K562 (cell line): ENCODE measurements around the gene DCUN1D4. TPM values are rescaled to one million over a fixed set of nuclear protein-coding genes. Genes with fewer than 3 reads are reported as not detected.

Experiments used
- ARID1B ChIP-seq: fragments of 450-650 bp; IDR thresholded peaks from 2 replicates; pipeline ENCODE4 v1.6.1; 2016; ENCODE audit warnings: antibody characterized with exemption, mild to moderate bottlenecking, inconsistent platforms
- CBFA2T2 ChIP-seq: fragments of 450-650 bp; conservative IDR thresholded peaks from 2 replicates; pipeline ENCODE4 v1.6.1; 2017; ENCODE audit warnings: mild to moderate bottlenecking
- CHD1 ChIP-seq: fragments of 200-600 bp; sonication (generic); IDR thresholded peaks from one replicate; pipeline ENCODE4 v1.6.1; 2012; ENCODE audit warnings: mild to moderate bottlenecking, moderate library complexity, low read length, inconsistent platforms
- E2F3 ChIP-seq: fragments of 250-450 bp; sonication (Bioruptor Pico); IDR thresholded peaks from 2 replicates; pipeline ENCODE4 v1.4.0; 2020; ENCODE audit warnings: mild to moderate bottlenecking
- EZH2 ChIP-seq: IDR thresholded peaks from 2 replicates; pipeline ENCODE4 v1.6.1; 2012; ENCODE audit warnings: low read depth, mild to moderate bottlenecking, inconsistent platforms, low read length, borderline replicate concordance
- FOS ChIP-seq: IDR thresholded peaks from 3 replicates; pipeline ENCODE4 v1.6.1; 2011; ENCODE audit not compliant: insufficient read length; ENCODE audit errors: extremely low read depth
- HEY1 ChIP-seq: fragments of 250-450 bp; sonication (Bioruptor Pico); IDR thresholded peaks from 2 replicates; pipeline ENCODE4 v1.5.0; 2020; ENCODE audit warnings: mild to moderate bottlenecking, moderate library complexity, borderline replicate concordance
- HIVEP1 ChIP-seq: fragments of 250-450 bp; sonication (Bioruptor Pico); IDR thresholded peaks from 2 replicates; pipeline ENCODE4 v1.4.0; 2020; ENCODE audit warnings: mild to moderate bottlenecking
- KHSRP ChIP-seq: fragments of 450-650 bp; IDR thresholded peaks from 2 replicates; pipeline ENCODE4 v1.6.1; 2017
- MAFF ChIP-seq: IDR thresholded peaks from 2 replicates; pipeline ENCODE4 v1.6.1; 2012; ENCODE audit warnings: low read length, improper control_type of control experiment
- NONO ChIP-seq, 2 experiments: fragments of 200-400 bp in 1 of 2; fragments of 450-650 bp in 1 of 2; formaldehyde crosslinking in 1 of 2; IDR thresholded peaks; 2 replicates each; pipeline ENCODE4 v1.6.1; 2017; ENCODE audit warnings: low read depth in 2 of 2, mild to moderate bottlenecking in 2 of 2, moderate library complexity in 2 of 2, low read length in 1 of 2
- NR2C1 ChIP-seq, 2 experiments: fragments of 450-650 bp; IDR thresholded peaks; 2 replicates each; pipeline ENCODE4 v1.6.1; 2017; ENCODE audit warnings: mild to moderate bottlenecking in 2 of 2, antibody characterized with exemption in 1 of 2, inconsistent platforms in 1 of 2, missing compliant biosample characterization in 1 of 2, missing genetic modification characterization in 1 of 2
- NR2C2 ChIP-seq, 2 experiments: fragments of 200-800 bp in 1 of 2; sonication (Bioruptor generic) in 1 of 2; sonication (generic) in 1 of 2; formaldehyde crosslinking in 1 of 2; IDR thresholded peaks; 2 replicates each; pipeline versions ENCODE4 v1.6.1 to v1.8.0; 2016 to 2022; ENCODE audit warnings: mild to moderate bottlenecking in 1 of 2, missing compliant biosample characterization in 1 of 2, missing genetic modification characterization in 1 of 2, missing genetic modification reagents in 1 of 2
- NR2F6 ChIP-seq: fragments of 450-650 bp; formaldehyde crosslinking; IDR thresholded peaks from 2 replicates; pipeline ENCODE4 v1.4.0; 2020; ENCODE audit warnings: mild to moderate bottlenecking
- OTX1 ChIP-seq: fragments of 450-650 bp; formaldehyde crosslinking; IDR thresholded peaks from 2 replicates; pipeline ENCODE4 v1.4.0; 2022; ENCODE audit warnings: mild to moderate bottlenecking
- SRSF9 ChIP-seq: fragments of 200-400 bp; formaldehyde crosslinking; IDR thresholded peaks from 2 replicates; pipeline ENCODE4 v1.6.1; 2017; ENCODE audit warnings: low read depth, low read length, borderline replicate concordance
- TAF9B ChIP-seq: fragments of 450-650 bp; IDR thresholded peaks from 2 replicates; pipeline ENCODE4 v1.6.1; 2018; ENCODE audit warnings: mild to moderate bottlenecking; ENCODE audit not compliant: partially characterized antibody
- TRIM28 ChIP-seq: fragments of 450-650 bp; IDR thresholded peaks from 2 replicates; pipeline ENCODE4 v1.6.1; 2017
- ZNF431 ChIP-seq: sonication (generic); formaldehyde crosslinking; IDR thresholded peaks from 2 replicates; pipeline ENCODE4 v1.8.0; 2022; ENCODE audit warnings: mild to moderate bottlenecking, missing genetic modification reagents
- polyA plus RNA-seq, 8 experiments: library from polyadenylated mRNA; depleted of rRNA in 4 of 8; stranded (reverse) in 5 of 8; unstranded in 3 of 8; fragments of >200 nt; fragmentation: Nextera tagmentation in 2 of 8; fragmentation: Illumina TruSeq in 1 of 8; extraction: Ambion mirVana in 2 of 8; extraction: Trizol in 1 of 8; gene quantifications; 2 replicates each; pipeline versions ENCODE4 v1.2.1 to v1.2.3, GENCODE V29; 2011 to 2014; ENCODE audit warnings: inconsistent platforms in 1 of 8, missing spikeins in 1 of 8
- total RNA-seq, 7 experiments: library from RNA; depleted of rRNA in 6 of 7; stranded (reverse); fragments of >200 nt in 6 of 7; fragmentation: Illumina TruSeq in 2 of 7; extraction: Trizol in 2 of 7; gene quantifications; 2 replicates each; pipeline versions ENCODE4 v1.2.1 to v1.2.3, GENCODE V29; 2011 to 2021; ENCODE audit warnings: low replicate concordance in 1 of 7
- TF ChIP-seq, protein P1 (sequence below): fragments of 450-650 bp; IDR thresholded peaks from 2 replicates; pipeline ENCODE4 v1.6.1; 2018; ENCODE audit warnings: mild to moderate bottlenecking, low read depth; ENCODE audit not compliant: partially characterized antibody
- TF ChIP-seq, protein P2 (sequence below): sonication (generic); formaldehyde crosslinking; IDR thresholded peaks from 2 replicates; pipeline ENCODE4 v1.8.0; 2023; ENCODE audit warnings: mild to moderate bottlenecking, missing genetic modification reagents
- TF ChIP-seq, protein P3 (sequence below): fragments of 450-650 bp; IDR thresholded peaks from 2 replicates; pipeline ENCODE4 v1.6.1; 2017; ENCODE audit warnings: mild to moderate bottlenecking, moderate library complexity

DCUN1D4 gene
- total and polyA plus RNA-seq, 9 of the 15 experiments (the other 6 are each of a cell fraction or from before 2014, with no cell fraction given), result 15.1 to 73.5 (median 23.0) TPM

- TF ChIP-seq, protein P1, sequence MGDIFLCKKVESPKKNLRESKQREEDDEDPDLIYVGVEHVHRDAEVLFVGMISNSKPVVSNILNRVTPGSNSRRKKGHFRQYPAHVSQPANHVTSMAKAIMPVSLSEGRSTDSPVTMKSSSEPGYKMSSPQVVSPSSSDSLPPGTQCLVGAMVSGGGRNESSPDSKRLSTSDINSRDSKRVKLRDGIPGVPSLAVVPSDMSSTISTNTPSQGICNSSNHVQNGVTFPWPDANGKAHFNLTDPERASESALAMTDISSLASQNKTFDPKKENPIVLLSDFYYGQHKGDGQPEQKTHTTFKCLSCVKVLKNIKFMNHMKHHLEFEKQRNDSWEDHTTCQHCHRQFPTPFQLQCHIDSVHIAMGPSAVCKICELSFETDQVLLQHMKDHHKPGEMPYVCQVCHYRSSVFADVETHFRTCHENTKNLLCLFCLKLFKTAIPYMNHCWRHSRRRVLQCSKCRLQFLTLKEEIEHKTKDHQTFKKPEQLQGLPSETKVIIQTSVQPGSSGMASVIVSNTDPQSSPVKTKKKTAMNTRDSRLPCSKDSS, result no peak
- TF ChIP-seq SRSF9, result no peak
- no peak for TF ChIP-seq NR2C1 (IDR thresholded peaks at IDR 0.05)
- TF ChIP-seq NR2C1 (tag; IDR thresholded peaks at IDR 0.05), result peak; percentile 55
- no peak for TF ChIP-seq TAF9B
- no peak for TF ChIP-seq OTX1
- TF ChIP-seq, protein P2, sequence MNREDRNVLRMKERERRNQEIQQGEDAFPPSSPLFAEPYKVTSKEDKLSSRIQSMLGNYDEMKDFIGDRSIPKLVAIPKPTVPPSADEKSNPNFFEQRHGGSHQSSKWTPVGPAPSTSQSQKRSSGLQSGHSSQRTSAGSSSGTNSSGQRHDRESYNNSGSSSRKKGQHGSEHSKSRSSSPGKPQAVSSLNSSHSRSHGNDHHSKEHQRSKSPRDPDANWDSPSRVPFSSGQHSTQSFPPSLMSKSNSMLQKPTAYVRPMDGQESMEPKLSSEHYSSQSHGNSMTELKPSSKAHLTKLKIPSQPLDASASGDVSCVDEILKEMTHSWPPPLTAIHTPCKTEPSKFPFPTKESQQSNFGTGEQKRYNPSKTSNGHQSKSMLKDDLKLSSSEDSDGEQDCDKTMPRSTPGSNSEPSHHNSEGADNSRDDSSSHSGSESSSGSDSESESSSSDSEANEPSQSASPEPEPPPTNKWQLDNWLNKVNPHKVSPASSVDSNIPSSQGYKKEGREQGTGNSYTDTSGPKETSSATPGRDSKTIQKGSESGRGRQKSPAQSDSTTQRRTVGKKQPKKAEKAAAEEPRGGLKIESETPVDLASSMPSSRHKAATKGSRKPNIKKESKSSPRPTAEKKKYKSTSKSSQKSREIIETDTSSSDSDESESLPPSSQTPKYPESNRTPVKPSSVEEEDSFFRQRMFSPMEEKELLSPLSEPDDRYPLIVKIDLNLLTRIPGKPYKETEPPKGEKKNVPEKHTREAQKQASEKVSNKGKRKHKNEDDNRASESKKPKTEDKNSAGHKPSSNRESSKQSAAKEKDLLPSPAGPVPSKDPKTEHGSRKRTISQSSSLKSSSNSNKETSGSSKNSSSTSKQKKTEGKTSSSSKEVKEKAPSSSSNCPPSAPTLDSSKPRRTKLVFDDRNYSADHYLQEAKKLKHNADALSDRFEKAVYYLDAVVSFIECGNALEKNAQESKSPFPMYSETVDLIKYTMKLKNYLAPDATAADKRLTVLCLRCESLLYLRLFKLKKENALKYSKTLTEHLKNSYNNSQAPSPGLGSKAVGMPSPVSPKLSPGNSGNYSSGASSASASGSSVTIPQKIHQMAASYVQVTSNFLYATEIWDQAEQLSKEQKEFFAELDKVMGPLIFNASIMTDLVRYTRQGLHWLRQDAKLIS, result no peak
- no peak for TF ChIP-seq HEY1 (CRISPR knock-in tag)
- no peak for TF ChIP-seq MAFF
- 0 out of 2 replicates have a peak, but pooled peaks have one; percentile 3 for TF ChIP-seq ARID1B
- TF ChIP-seq, protein P3, sequence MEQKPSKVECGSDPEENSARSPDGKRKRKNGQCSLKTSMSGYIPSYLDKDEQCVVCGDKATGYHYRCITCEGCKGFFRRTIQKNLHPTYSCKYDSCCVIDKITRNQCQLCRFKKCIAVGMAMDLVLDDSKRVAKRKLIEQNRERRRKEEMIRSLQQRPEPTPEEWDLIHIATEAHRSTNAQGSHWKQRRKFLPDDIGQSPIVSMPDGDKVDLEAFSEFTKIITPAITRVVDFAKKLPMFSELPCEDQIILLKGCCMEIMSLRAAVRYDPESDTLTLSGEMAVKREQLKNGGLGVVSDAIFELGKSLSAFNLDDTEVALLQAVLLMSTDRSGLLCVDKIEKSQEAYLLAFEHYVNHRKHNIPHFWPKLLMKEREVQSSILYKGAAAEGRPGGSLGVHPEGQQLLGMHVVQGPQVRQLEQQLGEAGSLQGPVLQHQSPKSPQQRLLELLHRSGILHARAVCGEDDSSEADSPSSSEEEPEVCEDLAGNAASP, result no peak
- peak in 1 of 2 experiments; percentile 34; a peak in 1 of 4 replicates for TF ChIP-seq NONO (IDR thresholded peaks at IDR 0.05; ENCODE audit: low read depth in 2 of 2, low read length in 1 of 2)
- TF ChIP-seq EZH2, result no peak
- no peak for TF ChIP-seq KHSRP
- no peak for TF ChIP-seq NR2C2 (CRISPR knock-in tag; IDR thresholded peaks at IDR 0.05)
- peak; percentile 83 for TF ChIP-seq NR2C2 (tag; IDR thresholded peaks at IDR 0.05)
- TF ChIP-seq CBFA2T2, result 0 out of 2 replicates have a peak, but pooled peaks have one; percentile 27
- peak; percentile 60 for TF ChIP-seq CHD1
- no peak for TF ChIP-seq HIVEP1
- TF ChIP-seq TRIM28, result no peak
- no peak for TF ChIP-seq NR2F6 (CRISPR knock-in tag)
- TF ChIP-seq ZNF431 (CRISPR knock-in tag), result no peak
- TF ChIP-seq E2F3 (CRISPR knock-in tag), result no peak
- no peak for TF ChIP-seq FOS
Measured at GRCh38 chr4:51844153-51845054, 1.5 kb downstream of the DCUN1D4 start (continued).
